Prostate gland (tissue), 2 donors: ENCODE measurements around the gene C1QL3.

Source experiments
- CTCF ChIP-seq, 4 experiments: fragments of 200-600 bp in 2 of 4; fragments of 450-650 bp in 2 of 4; sonication (generic) in 2 of 4; IDR thresholded peaks; 1 replicate in 3 of 4; 2 replicates in 1 of 4; pipeline ENCODE4 v1.5.1; 2016 to 2019; ENCODE audit warnings: antibody characterized with exemption in 4 of 4, mild to moderate bottlenecking in 2 of 4, moderate library complexity in 2 of 4
- POLR2A ChIP-seq: fragments of 450-650 bp; IDR thresholded peaks from one replicate; pipeline ENCODE4 v1.6.1; 2016; ENCODE audit warnings: antibody characterized with exemption, mild to moderate bottlenecking

GRCh38 chr10:16570731-16571130 lies 49.1 kb upstream of the C1QL3 start:
- TF ChIP-seq CTCF (IDR thresholded peaks at IDR 0.05), result no peak
- no peak for TF ChIP-seq POLR2A
